PC-3 (cell line): ENCODE data around the gene SLC45A3.

Experiments used
- EZH2 ChIP-seq: fragments of 300-600 bp; sonication (generic); IDR thresholded peaks from one replicate; pipeline ENCODE4 v1.6.1; 2017; ENCODE audit warnings: antibody characterized with exemption, mild to moderate bottlenecking, low read length; ENCODE audit not compliant: unreplicated experiment
- TF ChIP-seq, protein P1 (sequence below): fragments of 300-600 bp; sonication (generic); conservative IDR thresholded peaks from 2 replicates; pipeline ENCODE4 v1.5.1; 2017; ENCODE audit warnings: antibody characterized with exemption, low read depth, mild to moderate bottlenecking, low read length

DNA sequence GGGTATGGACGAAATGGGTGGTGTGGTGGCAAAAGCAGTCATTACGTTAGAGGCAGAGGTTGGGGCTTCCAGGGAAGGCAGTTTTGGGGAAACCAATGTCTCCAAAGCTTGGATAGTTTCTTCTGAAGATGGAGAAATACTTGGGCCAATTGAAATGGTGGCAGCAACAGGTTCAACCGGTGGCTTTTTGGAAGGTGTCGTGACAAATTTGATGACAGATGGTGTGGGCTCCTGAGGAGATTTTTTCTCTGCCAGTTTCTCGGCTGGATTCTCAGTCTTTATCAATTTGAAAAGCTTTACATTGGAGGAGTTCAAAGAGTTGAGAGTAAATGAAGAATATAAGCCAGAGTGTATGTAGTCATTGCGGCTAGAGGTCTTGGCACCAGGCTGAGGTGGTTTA lies 60.0 kb downstream of the SLC45A3 start:
- TF ChIP-seq, protein P1, sequence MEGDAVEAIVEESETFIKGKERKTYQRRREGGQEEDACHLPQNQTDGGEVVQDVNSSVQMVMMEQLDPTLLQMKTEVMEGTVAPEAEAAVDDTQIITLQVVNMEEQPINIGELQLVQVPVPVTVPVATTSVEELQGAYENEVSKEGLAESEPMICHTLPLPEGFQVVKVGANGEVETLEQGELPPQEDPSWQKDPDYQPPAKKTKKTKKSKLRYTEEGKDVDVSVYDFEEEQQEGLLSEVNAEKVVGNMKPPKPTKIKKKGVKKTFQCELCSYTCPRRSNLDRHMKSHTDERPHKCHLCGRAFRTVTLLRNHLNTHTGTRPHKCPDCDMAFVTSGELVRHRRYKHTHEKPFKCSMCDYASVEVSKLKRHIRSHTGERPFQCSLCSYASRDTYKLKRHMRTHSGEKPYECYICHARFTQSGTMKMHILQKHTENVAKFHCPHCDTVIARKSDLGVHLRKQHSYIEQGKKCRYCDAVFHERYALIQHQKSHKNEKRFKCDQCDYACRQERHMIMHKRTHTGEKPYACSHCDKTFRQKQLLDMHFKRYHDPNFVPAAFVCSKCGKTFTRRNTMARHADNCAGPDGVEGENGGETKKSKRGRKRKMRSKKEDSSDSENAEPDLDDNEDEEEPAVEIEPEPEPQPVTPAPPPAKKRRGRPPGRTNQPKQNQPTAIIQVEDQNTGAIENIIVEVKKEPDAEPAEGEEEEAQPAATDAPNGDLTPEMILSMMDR, result no peak
- TF ChIP-seq EZH2, result no peak
